ENCODE measurements around the gene NOVA2.

NOVA2 gene

DNA sequence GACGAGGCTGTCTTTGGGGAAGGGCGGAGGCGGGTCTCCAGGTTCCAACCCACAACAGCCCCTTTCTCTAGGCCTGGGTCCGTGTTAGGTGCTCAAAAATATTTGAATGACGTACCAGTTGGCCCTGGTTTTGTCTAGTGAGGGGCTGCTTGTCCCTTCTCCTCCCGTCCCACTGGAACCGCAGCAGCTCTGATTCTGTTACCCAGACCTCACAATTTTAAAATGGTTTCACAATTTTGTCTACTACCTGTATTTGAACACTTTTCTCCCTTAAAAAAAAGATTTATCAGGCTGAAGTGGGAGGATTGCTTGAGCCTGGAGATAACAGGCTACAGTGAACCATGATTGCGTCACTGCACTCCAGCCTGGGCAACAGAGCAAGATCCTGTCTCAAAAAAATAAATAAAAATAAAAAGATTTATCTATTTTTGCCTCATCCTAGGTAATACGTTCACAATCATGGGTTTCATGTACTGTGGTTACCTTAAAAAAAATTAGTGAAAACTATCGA, 86.4 kb downstream of the NOVA2 start:
- no peaks in the 10 kb centered on the region for H3K36me3 ChIP-seq (replicated peaks)
- H3K27me3 ChIP-seq (replicated peaks) = no peaks in the 10 kb centered on the region
- in situ Hi-C loops (cut with HindIII; ENCODE audit: low pct_ligation_motif_present, low sequenced_read_pairs) = no loop called here
- TF ChIP-seq, protein P1, sequence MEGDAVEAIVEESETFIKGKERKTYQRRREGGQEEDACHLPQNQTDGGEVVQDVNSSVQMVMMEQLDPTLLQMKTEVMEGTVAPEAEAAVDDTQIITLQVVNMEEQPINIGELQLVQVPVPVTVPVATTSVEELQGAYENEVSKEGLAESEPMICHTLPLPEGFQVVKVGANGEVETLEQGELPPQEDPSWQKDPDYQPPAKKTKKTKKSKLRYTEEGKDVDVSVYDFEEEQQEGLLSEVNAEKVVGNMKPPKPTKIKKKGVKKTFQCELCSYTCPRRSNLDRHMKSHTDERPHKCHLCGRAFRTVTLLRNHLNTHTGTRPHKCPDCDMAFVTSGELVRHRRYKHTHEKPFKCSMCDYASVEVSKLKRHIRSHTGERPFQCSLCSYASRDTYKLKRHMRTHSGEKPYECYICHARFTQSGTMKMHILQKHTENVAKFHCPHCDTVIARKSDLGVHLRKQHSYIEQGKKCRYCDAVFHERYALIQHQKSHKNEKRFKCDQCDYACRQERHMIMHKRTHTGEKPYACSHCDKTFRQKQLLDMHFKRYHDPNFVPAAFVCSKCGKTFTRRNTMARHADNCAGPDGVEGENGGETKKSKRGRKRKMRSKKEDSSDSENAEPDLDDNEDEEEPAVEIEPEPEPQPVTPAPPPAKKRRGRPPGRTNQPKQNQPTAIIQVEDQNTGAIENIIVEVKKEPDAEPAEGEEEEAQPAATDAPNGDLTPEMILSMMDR (IDR thresholded peaks at IDR 0.05; ENCODE audit: low read depth, low read length, missing control alignments) = no peak
- peak overlapping the region; percentile 81 for H3K27ac ChIP-seq
- no peak for DNase-seq
- H3K4me3 ChIP-seq (ENCODE audit: low read depth, low read length) = peak overlapping the region; percentile 69

GRCh38 chr19:45886427-45887199, 87.1 kb downstream of the NOVA2 start:
- Histone ChIP-seq H3K27ac (peak overlapping the region; percentile 81), H3K4me3 (ENCODE audit: low read depth, low read length) (peak overlapping the region; percentile 69), H3K27me3 (replicated peaks) (no peaks in the 10 kb centered on the region), H3K36me3 (replicated peaks) (no peaks in the 10 kb centered on the region)
- TF ChIP-seq, protein P1 (IDR thresholded peaks at IDR 0.05; ENCODE audit: low read depth, low read length, missing control alignments) = no peak
- in situ Hi-C loops (cut with HindIII; ENCODE audit: low pct_ligation_motif_present, low sequenced_read_pairs) = no loop called here
- DNase-seq = peak; percentile 93

GRCh38 chr19:45885556-45886426, 87.9 kb downstream of the NOVA2 start, which contains the start of gene IRF2BP1:
Gene IRF2BP1, minus strand, starts transcription at chr19:45886141. Its CDS starts 367 bp downstream, at chr19:45885774.
- TF ChIP-seq, protein P1 (IDR thresholded peaks at IDR 0.05; ENCODE audit: low read depth, low read length, missing control alignments) = no peak
- in situ Hi-C loops (cut with HindIII; ENCODE audit: low pct_ligation_motif_present, low sequenced_read_pairs) = no loop called here
- H3K36me3 ChIP-seq (replicated peaks) = no peaks in the 10 kb centered on the region
- DNase-seq = peak; percentile 88
- peak within 1 kb of the TSS; percentile 81 for H3K27ac ChIP-seq
- no peaks in the 10 kb centered on the region for H3K27me3 ChIP-seq (replicated peaks)
- H3K4me3 ChIP-seq (ENCODE audit: low read depth, low read length) = peak within 1 kb of the TSS; percentile 69

- TF ChIP-seq, protein P1 (IDR thresholded peaks at IDR 0.05; ENCODE audit: low read depth, low read length, missing control alignments) = no peak
- Histone ChIP-seq H3K36me3 (replicated peaks) (no peaks in the 10 kb centered on the region), H3K27me3 (replicated peaks) (no peaks in the 10 kb centered on the region), H3K27ac (peak overlapping the region; percentile 81), H3K4me3 (ENCODE audit: low read depth, low read length) (peak overlapping the region; percentile 69)
- DNase-seq = no peak
- in situ Hi-C loops (cut with HindIII; ENCODE audit: low pct_ligation_motif_present, low sequenced_read_pairs) = no loop called here
Observed at GRCh38 chr19:45884682-45885555, 88.7 kb downstream of the NOVA2 start.

Data from brain microvascular endothelial cell (primary cell).